NCI-H2227 treated with DMSO at 0.1 percent for 48 hours (cell line): ENCODE data around the gene RNU7-1.

Experiments used
- DNase-seq: peaks from one replicate; lab custom pipeline; 2025; lab: John Stamatoyannopoulos, UW

RNU7-1 gene

DNA sequence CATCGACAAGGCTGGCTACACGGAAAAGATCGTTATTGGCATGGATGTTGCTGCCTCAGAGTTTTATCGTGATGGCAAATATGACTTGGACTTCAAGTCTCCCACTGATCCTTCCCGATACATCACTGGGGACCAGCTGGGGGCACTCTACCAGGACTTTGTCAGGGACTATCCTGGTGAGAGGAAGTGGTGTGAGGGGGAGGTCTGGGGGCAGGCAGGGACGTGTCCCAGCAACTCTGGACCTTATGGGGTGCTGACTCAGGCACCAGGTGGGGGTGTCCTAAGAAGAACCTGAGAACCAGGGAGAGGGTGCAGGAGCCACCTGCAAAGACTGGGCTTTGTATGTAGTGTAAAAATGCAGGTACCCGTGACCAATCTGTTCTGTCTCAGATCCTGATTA, 24.0 kb upstream of the RNU7-1 start:
- no peak for DNase-seq

DNA sequence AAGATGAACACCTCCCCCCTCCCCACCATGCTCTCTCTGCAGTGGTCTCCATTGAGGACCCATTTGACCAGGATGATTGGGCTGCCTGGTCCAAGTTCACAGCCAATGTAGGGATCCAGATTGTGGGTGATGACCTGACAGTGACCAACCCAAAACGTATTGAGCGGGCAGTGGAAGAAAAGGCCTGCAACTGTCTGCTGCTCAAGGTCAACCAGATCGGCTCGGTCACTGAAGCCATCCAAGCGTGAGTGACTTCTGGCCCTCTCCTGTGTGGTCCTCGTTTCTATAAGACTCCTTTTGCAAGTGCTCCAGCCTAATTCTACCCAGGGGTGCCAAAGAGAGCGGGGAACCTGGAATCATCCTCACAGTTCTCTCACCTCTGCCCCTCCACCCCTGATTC, 22.1 kb upstream of the RNU7-1 start:
- DNase-seq, result no peak

DNA sequence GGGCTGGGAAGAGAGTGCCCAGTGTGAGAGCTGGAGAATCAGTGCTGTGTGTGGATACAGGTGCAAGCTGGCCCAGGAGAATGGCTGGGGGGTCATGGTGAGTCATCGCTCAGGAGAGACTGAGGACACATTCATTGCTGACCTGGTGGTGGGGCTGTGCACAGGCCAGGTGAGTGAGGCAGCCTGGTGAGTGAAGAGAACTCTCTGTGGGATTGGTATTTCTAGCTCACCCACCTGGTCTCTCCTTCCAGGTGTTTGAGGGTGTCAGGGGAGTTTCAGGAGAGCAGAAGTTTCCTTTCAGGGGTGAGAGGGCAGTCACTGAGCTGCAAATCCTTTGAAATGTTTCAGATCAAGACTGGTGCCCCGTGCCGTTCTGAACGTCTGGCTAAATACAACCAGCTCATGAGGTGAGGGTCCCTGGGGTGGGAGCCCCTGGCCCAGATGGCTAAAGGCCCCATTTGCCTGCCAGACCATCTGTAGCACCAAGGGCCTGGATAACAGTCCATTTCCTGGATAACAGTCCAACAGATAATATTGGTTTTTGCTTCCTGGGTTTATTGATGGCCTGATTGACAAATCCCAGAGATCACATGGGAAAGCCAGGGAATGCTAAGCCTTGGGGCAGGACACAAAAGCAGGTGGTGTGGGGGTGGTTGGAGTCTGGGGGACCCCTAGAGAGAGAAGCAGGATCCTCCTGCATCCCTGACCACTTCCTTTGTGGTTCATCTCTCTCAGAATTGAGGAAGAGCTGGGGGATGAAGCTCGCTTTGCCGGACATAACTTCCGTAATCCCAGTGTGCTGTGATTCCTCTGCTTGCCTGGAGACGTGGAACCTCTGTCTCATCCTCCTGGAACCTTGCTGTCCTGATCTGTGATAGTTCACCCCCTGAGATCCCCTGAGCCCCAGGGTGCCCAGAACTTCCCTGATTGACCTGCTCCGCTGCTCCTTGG, 21.3 kb upstream of the RNU7-1 start:
- no peak for DNase-seq

DNA sequence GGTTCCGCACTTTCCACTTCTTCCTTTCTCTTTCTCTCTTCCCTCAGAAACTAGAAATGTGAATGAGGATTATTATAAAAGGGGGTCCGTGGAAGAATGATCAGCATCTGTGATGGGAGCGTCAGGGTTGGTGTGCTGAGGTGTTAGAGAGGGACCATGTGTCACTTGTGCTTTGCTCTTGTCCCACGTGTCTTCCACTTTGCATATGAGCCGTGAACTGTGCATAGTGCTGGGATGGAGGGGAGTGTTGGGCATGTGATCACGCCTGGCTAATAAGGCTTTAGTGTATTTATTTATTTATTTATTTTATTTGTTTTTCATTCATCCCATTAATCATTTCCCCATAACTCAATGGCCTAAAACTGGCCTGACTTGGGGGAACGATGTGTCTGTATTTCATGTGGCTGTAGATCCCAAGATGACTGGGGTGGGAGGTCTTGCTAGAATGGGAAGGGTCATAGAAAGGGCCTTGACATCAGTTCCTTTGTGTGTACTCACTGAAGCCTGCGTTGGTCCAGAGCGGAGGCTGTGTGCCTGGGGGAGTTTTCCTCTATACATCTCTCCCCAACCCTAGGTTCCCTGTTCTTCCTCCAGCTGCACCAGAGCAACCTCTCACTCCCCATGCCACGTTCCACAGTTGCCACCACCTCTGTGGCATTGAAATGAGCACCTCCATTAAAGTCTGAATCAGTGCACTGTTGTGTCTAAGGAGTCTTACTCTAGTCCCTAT, 20.4 kb upstream of the RNU7-1 start:
- DNase-seq, result no peak

DNA sequence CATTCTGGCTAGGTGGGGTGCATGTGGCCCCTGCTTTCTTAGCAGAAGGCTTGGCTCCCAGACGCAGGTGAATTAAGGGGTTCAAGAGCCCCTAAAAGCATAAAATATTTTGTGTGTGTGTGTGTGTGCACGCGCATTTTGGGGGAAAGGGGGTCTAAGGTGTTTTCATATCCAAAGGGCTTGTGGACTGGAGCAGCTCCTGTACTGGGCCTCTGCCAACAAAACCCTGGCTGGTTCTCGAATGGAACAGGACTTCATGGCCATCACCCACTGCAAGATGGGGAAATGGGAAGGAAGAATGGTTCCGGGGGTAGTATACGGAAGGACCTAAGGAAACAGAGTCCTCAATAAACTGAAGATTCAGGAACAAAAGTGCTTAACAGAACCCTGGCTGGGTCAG, 19.8 kb upstream of the RNU7-1 start:
- no peak for DNase-seq

DNA sequence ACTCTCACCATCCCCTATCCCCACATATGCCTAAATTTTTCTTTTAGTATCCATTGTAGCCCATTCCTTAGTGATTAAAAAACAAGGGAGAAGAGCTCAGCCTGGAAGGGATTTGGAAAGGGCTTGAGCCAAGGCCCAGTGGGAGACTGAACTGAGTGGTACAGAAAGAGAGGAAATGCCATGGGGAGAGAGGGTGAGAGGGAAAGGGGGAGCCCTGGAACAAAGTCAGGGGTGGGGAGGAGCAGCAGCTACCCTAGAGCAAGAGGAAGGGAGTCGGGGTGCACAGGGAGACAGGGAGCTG, 18.4 kb upstream of the RNU7-1 start:
- DNase-seq, result no peak

DNA sequence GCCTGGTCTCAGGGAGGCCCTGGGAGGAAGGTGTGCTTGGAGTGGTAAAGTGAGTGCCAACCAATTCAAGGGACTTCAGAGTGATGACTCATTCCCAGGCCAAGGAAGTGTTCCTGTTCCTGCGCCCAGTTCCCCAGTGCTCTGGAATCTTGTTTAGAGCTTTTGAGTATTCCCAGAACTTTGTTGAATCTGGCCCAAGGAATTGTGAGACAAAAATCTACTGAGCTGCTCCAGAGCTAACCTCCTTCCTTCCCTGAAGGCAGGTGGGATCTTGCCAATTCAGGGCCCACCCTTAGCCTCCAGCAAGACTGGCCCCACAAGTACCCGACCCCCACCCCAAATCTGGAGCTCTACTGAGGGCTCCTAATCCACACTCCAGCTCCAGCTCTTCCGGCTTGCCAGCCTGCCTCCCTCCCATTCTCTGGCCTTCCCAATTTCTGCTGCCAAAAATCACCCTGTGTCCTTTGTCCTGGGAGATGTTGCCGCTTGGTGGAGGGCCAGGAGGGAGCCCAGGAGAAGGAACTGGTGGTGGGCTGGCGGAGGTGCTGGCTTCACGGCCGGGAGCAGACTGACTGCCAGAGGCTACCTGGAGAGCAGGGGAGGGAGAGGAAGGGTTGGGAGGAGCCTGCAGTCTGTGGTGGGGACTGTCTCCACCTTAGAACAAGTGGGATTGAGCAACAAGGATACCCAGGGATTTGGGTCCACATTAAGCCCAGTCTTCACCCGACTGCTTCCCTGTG, 17.9 kb upstream of the RNU7-1 start:
- peak; percentile 23 for DNase-seq

DNA sequence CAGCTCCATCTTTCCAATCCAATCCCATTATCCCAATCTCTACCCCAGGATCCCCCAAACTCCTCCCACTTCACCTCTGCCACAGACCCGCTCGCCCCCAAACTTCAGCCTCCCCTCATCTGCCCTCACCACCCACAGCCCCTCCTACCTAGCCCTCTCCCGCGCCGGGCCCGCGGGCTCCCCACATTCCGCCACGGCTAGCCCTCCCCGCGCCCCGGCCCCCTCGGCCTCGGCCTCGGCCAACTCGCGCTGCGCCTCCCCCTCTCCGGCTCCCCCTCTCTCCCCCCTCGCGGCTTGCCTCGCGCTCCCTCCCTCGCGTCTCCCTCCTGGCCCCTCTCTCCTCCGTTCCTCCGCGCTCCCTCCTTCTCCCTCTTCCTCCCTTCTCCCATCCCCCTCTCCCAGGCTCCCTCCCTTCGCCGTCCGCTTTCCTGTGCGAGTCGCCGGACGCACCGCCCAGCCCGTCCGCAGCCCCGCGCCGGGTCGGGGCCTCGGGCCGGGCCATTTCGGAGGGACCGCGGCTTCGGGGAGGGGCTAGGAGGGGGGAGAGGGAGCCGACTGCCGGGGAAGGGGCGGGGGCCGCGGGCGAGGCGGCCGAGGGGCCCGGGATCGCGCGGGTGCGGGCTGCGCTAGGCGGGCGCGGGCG, 16.1 kb upstream of the RNU7-1 start, which contains the start of gene ATN1:
Gene ATN1, plus strand, starts transcription at position 581 of the 643 bp plus-strand sequence. CDS start 6,043 bp downstream, outside the sequence.
- DNase-seq, result peak; percentile 52

DNA sequence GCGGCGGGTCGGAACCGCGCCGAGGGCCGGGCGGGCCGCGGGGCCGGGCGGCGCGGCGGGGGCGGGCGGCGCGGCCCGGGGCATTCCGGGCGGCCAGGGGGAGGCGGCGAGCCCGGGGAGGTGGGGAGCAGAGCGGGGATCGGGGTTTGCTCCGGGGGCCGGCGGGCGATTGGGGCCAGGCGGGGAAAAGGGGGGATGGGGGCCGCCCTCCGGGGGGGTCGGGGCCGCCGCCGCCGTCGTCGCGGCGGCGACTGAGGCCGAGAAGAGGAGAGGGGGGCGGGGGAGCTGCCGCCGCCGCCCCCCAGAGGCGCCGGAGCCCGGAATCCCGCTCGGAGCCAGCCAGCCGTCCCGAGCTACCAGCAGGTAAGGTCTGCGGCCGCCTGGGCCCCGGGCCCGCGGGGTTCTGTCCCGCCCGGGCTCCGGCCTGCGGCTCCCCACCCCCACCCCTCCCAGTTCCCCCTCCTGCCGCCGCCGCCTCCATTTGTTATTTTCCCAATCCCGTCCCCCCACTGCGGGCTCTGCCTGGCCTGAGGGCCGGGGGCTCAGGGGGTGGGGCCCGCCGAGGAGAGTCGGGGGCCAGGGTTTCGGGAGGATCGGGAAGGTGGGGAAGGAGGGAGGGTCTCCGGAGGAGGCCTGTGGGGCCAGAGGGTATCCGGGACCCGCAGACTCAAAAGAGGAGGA, 15.5 kb upstream of the RNU7-1 start:
- no peak for DNase-seq

DNA sequence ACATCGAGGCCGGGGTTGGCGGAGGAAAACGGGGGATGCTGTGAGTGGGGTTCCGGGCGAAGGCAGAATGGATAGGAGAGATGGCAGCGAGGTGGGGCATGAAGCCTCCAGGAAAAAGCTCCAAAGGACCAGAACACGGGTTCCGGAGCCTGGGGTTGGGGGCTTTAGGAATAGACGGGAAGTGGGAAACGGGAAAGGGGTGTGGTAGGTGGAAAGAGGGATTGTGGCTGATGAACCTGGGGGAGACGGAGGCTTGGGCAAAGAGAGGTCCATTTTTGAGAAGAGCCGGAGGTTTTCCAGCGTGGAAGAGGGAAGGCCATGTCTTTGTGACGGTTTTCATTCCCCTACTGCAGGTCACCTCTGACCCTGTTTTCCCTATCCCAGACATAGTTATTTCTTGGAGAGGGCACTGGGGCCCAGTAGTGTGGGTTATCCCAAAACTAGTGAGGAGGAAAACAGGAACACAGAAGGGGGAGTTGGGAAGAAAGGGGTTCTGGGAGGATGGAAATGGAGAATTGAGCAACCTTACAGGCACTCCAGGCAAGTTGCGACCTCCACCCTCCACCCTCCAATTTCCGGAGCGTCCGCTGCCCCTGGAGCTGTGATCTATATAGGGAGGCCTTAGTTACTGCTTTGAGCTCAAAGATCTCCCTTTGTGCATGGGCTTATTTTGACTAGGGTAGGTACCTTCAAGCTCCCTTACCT, 14.8 kb upstream of the RNU7-1 start:
- DNase-seq, result no peak

DNA sequence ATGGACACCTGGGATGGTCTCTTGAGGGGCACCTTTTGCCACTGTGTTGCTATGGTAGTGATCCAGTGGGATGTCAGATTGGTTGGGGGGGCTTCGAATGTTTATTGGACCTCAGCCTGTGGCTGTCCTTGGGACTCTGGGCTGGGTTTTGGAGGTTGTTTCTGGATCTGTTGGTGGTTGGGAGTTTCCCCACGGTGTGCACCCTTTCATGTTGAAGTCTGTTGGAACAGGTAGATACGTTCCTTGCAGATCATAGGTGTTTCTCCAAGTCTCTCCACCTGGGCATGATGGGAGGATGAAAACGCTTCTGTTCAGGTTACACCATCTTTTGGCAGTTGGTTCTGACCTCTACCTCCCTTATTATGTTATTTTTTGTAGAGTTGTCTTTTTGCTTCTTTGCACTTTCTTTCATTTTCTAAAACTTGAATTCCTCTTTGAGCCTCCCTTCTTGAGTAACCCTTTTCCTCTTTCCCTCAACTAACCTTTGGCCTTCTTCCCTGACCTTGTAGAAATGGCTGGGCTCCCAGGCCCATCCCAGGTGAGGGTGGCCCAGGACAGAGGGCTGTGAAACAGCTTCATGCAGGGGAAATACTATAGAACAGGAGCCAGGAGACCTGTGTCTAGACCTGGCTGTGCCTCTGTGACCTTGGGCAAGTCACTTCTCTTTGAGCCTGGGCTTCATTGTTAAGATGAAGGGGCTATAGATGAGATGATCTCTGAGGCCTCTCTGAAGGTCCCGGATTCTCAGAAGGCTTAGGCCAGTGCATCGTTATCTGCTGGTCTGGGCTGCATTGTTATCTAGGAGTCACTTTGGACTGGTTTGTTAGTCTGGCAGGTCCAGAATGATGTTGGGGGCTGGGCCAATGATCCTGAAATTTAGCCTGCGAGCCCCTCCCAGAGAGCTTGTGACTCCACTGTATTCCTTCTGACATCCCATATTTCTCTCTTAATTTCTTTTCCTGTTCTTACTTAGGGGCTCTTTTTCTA, 13.9 kb upstream of the RNU7-1 start:
- no peak for DNase-seq

DNA sequence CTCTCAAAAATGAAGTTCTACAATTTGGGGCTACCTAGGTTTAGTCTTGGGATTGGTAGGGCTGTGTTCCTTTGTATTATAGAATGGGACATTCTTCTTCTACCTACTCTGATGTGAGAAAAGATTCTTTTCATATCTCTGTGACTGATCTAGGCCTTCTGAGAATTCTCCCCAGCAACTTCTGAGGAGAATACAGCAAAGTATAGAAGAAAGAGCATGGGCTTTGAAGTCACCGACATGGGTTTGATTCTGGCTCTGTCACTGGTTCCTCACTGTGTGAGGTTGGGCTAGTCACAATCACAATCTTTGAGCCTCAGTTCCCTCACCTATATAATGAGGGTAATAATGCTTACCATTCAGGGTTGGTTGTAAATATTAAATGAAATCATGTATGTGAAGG, 10.8 kb upstream of the RNU7-1 start:
- no peak for DNase-seq

DNA sequence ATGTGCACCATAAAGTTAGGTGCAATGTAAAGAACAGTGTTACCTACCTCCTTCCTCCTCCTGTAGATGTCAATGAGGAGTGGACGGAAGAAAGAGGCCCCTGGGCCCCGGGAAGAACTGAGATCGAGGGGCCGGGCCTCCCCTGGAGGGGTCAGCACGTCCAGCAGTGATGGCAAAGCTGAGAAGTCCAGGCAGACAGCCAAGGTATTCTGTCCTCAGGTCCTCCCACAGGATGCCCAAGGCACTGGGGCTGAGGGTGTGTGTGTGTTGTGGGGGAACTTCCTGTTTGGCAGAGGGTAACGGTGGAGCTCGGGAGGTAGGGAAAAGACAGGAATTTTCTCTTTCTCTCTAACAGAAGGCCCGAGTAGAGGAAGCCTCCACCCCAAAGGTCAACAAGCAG, 9.5 kb upstream of the RNU7-1 start:
- DNase-seq, result no peak

DNA sequence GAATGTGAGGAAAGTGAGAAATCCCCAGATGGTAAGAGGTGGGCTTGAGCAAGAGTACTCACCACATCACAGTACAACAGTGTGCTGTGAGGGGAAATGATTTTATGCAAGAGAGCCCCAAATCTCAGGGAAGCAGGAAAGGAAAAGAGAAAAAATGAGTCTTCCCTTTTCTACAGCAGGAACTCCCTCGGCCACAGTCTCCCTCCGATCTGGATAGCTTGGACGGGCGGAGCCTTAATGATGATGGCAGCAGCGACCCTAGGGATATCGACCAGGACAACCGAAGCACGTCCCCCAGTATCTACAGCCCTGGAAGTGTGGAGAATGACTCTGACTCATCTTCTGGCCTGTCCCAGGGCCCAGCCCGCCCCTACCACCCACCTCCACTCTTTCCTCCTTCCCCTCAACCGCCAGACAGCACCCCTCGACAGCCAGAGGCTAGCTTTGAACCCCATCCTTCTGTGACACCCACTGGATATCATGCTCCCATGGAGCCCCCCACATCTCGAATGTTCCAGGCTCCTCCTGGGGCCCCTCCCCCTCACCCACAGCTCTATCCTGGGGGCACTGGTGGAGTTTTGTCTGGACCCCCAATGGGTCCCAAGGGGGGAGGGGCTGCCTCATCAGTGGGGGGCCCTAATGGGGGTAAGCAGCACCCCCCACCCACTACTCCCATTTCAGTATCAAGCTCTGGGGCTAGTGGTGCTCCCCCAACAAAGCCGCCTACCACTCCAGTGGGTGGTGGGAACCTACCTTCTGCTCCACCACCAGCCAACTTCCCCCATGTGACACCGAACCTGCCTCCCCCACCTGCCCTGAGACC, 8.0 kb upstream of the RNU7-1 start:
- no peak for DNase-seq

DNA sequence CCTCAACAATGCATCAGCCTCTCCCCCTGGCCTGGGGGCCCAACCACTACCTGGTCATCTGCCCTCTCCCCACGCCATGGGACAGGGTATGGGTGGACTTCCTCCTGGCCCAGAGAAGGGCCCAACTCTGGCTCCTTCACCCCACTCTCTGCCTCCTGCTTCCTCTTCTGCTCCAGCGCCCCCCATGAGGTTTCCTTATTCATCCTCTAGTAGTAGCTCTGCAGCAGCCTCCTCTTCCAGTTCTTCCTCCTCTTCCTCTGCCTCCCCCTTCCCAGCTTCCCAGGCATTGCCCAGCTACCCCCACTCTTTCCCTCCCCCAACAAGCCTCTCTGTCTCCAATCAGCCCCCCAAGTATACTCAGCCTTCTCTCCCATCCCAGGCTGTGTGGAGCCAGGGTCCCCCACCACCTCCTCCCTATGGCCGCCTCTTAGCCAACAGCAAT, 7.4 kb upstream of the RNU7-1 start:
- no peak for DNase-seq

DNA sequence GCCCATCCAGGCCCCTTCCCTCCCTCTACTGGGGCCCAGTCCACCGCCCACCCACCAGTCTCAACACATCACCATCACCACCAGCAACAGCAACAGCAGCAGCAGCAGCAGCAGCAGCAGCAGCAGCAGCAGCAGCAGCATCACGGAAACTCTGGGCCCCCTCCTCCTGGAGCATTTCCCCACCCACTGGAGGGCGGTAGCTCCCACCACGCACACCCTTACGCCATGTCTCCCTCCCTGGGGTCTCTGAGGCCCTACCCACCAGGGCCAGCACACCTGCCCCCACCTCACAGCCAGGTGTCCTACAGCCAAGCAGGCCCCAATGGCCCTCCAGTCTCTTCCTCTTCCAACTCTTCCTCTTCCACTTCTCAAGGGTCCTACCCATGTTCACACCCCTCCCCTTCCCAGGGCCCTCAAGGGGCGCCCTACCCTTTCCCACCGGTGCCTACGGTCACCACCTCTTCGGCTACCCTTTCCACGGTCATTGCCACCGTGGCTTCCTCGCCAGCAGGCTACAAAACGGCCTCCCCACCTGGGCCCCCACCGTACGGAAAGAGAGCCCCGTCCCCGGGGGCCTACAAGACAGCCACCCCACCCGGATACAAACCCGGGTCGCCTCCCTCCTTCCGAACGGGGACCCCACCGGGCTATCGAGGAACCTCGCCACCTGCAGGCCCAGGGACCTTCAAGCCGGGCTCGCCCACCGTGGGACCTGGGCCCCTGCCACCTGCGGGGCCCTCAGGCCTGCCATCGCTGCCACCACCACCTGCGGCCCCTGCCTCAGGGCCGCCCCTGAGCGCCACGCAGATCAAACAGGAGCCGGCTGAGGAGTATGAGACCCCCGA, 6.8 kb upstream of the RNU7-1 start:
- DNase-seq, result peak; percentile 15

DNA sequence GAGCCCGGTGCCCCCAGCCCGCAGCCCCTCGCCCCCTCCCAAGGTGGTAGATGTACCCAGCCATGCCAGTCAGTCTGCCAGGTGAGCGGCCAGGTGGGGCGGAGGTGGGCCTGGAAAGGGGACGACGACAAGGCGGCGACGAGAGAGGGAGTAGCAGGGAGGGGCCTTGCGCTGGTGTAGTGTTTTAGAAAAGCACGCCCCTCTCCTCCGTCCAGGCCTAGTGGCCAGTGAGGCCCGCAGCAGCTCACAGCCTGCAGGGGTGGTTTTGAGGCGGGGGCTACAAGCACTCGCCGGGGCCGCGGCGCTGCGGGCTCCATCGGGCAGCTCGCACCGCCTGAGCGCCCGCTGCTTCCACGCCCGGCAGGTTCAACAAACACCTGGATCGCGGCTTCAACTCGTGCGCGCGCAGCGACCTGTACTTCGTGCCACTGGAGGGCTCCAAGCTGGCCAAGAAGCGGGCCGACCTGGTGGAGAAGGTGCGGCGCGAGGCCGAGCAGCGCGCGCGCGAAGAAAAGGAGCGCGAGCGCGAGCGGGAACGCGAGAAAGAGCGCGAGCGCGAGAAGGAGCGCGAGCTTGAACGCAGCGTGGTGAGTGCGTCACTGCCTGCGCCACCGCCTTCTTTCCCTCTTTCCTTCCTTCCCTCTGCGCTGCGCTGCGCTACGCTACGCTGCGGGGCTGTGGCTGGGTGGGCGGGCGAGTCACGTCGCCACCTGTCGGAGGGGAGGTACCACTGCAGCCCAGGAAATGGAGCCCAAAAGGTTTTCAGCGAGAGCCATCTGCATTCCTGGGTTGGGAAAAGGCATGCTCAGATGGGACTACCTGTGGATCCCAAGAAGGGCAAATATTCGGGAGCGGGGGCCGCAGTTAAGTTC, 5.9 kb upstream of the RNU7-1 start:
- peak; percentile 86 for DNase-seq
